ENCODE results near the gene CNKSR3.

DNA sequence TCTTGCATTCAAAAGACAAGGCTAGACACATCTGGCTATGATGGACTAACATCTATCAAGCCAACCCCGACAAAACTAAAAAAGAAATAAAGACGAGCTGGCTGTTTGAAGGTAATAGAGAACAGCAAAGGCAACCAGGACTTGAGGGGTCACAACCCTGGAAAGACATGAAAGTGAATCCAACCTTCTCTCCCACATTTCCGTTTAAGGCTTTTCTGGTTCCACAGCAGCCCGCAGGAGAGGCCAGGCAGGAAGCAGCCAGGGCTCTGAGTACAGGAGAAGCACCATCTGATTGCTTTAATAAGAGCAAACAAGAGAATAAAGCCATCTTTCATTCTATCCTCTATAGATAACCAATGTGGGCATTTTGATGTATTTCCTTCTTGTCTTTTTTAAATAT is 14.3 kb downstream of the CNKSR3 start:
- TF ChIP-seq, protein P1, sequence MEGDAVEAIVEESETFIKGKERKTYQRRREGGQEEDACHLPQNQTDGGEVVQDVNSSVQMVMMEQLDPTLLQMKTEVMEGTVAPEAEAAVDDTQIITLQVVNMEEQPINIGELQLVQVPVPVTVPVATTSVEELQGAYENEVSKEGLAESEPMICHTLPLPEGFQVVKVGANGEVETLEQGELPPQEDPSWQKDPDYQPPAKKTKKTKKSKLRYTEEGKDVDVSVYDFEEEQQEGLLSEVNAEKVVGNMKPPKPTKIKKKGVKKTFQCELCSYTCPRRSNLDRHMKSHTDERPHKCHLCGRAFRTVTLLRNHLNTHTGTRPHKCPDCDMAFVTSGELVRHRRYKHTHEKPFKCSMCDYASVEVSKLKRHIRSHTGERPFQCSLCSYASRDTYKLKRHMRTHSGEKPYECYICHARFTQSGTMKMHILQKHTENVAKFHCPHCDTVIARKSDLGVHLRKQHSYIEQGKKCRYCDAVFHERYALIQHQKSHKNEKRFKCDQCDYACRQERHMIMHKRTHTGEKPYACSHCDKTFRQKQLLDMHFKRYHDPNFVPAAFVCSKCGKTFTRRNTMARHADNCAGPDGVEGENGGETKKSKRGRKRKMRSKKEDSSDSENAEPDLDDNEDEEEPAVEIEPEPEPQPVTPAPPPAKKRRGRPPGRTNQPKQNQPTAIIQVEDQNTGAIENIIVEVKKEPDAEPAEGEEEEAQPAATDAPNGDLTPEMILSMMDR (IDR thresholded peaks at IDR 0.05): no peak
- TF ChIP-seq POLR2A (IDR thresholded peaks at IDR 0.05): no peak

Measured in body of pancreas (tissue), 4 donors.